H1 (cell line): ENCODE measurements around the gene USP12.

Experiments
- ASH2L ChIP-seq: fragments of 200-600, 300-600 bp; sonication (generic); IDR thresholded peaks from one replicate; pipeline ENCODE4 v1.7.1; 2017; ENCODE audit warnings: low read length
- CHD2 ChIP-seq: IDR thresholded peaks from 2 replicates; pipeline ENCODE4 v1.6.1; 2012; ENCODE audit warnings: low read length, improper control_type of control experiment
- EZH2 ChIP-seq: fragments of 200-600 bp; sonication (generic); IDR thresholded peaks from 2 replicates; pipeline ENCODE4 v1.7.1; 2012; ENCODE audit warnings: low read depth, mild to moderate bottlenecking, moderate library complexity, low read length, inconsistent platforms; ENCODE audit not compliant: severe bottlenecking
- FOSL1 ChIP-seq: IDR thresholded peaks from 2 replicates; pipeline ENCODE4 v1.6.1; 2011; ENCODE audit warnings: mild to moderate bottlenecking, low read depth, low read length, moderate library complexity; ENCODE audit not compliant: insufficient read depth
- GABPA ChIP-seq: IDR thresholded peaks from 2 replicates; pipeline ENCODE4 v1.6.1; 2011; ENCODE audit warnings: mild to moderate bottlenecking, low read length, moderate library complexity, borderline replicate concordance; ENCODE audit not compliant: insufficient read depth
- KDM1A ChIP-seq: fragments of 200-600, 300-600 bp; sonication (generic); IDR thresholded peaks from 2 replicates; pipeline ENCODE4 v1.7.1; 2016; ENCODE audit warnings: mild to moderate bottlenecking, low read length, borderline replicate concordance
- POLR2A ChIP-seq, 2 experiments: IDR thresholded peaks; 1 replicate in 1 of 2; 2 replicates in 1 of 2; pipeline ENCODE4 v1.6.1; 2011; ENCODE audit warnings: low read depth in 2 of 2, low read length in 2 of 2, mild to moderate bottlenecking in 2 of 2; ENCODE audit errors: control extremely low read depth in 1 of 2
- POLR2AphosphoS5 ChIP-seq: IDR thresholded peaks from 2 replicates; pipeline ENCODE4 v1.6.1; 2011; ENCODE audit warnings: low read depth, low read length
- RFX5 ChIP-seq: IDR thresholded peaks from 2 replicates; pipeline ENCODE4 v1.6.1; 2011; ENCODE audit warnings: low read depth, low read length, improper control_type of control experiment, borderline replicate concordance
- SP1 ChIP-seq: IDR thresholded peaks from 2 replicates; pipeline ENCODE4 v1.6.1; 2011; ENCODE audit warnings: low read depth, low read length
- TF ChIP-seq, protein P1 (sequence below), 3 experiments: IDR thresholded peaks; 1 replicate in 2 of 3; 2 replicates in 1 of 3; pipeline versions ENCODE4 v1.5.1 to v1.6.1; 2011; ENCODE audit warnings: low read length in 3 of 3, mild to moderate bottlenecking in 3 of 3, inconsistent platforms in 2 of 3, low read depth in 1 of 3, moderate library complexity in 1 of 3; ENCODE audit not compliant: insufficient read depth in 1 of 3; ENCODE audit errors: control extremely low read depth in 1 of 3
- TF ChIP-seq, protein P2 (sequence below): IDR thresholded peaks from 2 replicates; pipeline ENCODE4 v1.6.1; 2011; ENCODE audit warnings: low read length, improper control_type of control experiment
- TF ChIP-seq, protein P3 (sequence below): IDR thresholded peaks from 2 replicates; pipeline ENCODE4 v1.6.1; 2011; ENCODE audit warnings: low read depth, mild to moderate bottlenecking, low read length; ENCODE audit not compliant: insufficient read depth
- TF ChIP-seq, protein P4 (sequence below): IDR thresholded peaks from 2 replicates; pipeline ENCODE4 v1.6.1; 2012; ENCODE audit warnings: low read length, inconsistent platforms

DNA sequence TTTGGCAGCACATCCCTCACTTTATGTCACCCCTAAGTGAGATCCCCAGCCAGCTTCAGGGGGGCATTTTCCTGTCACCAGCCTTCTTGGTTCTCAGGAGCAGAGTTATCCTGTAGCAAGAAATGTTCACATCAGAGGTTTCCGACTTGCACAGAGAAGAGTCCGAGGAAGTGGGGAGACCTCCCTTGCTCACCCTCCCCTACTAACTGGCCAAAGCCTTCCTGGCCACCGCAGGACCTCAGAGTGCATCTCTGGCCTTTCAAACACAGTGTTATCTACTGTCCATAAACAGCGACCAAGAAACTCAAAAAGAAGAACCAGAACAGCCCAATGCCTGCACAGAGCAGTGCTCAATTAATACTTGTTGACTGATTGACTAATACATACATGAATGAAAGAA is 134.4 kb downstream of the USP12 start:
- TF ChIP-seq, protein P1, sequence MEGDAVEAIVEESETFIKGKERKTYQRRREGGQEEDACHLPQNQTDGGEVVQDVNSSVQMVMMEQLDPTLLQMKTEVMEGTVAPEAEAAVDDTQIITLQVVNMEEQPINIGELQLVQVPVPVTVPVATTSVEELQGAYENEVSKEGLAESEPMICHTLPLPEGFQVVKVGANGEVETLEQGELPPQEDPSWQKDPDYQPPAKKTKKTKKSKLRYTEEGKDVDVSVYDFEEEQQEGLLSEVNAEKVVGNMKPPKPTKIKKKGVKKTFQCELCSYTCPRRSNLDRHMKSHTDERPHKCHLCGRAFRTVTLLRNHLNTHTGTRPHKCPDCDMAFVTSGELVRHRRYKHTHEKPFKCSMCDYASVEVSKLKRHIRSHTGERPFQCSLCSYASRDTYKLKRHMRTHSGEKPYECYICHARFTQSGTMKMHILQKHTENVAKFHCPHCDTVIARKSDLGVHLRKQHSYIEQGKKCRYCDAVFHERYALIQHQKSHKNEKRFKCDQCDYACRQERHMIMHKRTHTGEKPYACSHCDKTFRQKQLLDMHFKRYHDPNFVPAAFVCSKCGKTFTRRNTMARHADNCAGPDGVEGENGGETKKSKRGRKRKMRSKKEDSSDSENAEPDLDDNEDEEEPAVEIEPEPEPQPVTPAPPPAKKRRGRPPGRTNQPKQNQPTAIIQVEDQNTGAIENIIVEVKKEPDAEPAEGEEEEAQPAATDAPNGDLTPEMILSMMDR (IDR thresholded peaks at IDR 0.05; ENCODE audit: control extremely low read depth in 1 of 3, insufficient read depth in 1 of 3, low read depth in 1 of 3, low read length in 3 of 3) = no peak
- TF ChIP-seq CHD2 (no peak), POLR2A (IDR thresholded peaks at IDR 0.05; ENCODE audit: control extremely low read depth in 1 of 2, low read depth in 2 of 2, low read length in 2 of 2) (no peak), ASH2L (no peak), EZH2 (no peak), GABPA (no peak), POLR2AphosphoS5 (no peak), SP1 (no peak), RFX5 (no peak), KDM1A (no peak), FOSL1 (no peak)
- TF ChIP-seq, protein P2, sequence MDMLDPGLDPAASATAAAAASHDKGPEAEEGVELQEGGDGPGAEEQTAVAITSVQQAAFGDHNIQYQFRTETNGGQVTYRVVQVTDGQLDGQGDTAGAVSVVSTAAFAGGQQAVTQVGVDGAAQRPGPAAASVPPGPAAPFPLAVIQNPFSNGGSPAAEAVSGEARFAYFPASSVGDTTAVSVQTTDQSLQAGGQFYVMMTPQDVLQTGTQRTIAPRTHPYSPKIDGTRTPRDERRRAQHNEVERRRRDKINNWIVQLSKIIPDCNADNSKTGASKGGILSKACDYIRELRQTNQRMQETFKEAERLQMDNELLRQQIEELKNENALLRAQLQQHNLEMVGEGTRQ = no peak
- TF ChIP-seq, protein P3, sequence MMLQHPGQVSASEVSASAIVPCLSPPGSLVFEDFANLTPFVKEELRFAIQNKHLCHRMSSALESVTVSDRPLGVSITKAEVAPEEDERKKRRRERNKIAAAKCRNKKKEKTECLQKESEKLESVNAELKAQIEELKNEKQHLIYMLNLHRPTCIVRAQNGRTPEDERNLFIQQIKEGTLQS = no peak
- TF ChIP-seq, protein P4, sequence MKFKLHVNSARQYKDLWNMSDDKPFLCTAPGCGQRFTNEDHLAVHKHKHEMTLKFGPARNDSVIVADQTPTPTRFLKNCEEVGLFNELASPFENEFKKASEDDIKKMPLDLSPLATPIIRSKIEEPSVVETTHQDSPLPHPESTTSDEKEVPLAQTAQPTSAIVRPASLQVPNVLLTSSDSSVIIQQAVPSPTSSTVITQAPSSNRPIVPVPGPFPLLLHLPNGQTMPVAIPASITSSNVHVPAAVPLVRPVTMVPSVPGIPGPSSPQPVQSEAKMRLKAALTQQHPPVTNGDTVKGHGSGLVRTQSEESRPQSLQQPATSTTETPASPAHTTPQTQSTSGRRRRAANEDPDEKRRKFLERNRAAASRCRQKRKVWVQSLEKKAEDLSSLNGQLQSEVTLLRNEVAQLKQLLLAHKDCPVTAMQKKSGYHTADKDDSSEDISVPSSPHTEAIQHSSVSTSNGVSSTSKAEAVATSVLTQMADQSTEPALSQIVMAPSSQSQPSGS = no peak
